Activated naive CD4-positive, alpha-beta T cell treated with anti-CD3 and anti-CD28 coated beads, Interleukin-2, amount 50 U/mL, for 24 hours (primary cell): ENCODE results near the gene LPAR1.

Experiments used
- H3K27ac Mint-ChIP-seq: one replicate; pipeline ENCODE4 v1.8.0; 2021; ENCODE audit warnings: mild to moderate bottlenecking, mixed read lengths
- H3K27me3 Mint-ChIP-seq: one replicate; pipeline ENCODE4 v1.8.0; 2021; ENCODE audit warnings: mixed read lengths
- H3K36me3 Mint-ChIP-seq: one replicate; pipeline ENCODE4 v1.8.0; 2021; ENCODE audit warnings: mixed read lengths
- H3K4me1 Mint-ChIP-seq: one replicate; pipeline ENCODE4 v1.8.0; 2021; ENCODE audit warnings: mixed read lengths
- H3K4me3 Mint-ChIP-seq: one replicate; pipeline ENCODE4 v1.8.0; 2021; ENCODE audit warnings: mild to moderate bottlenecking, mixed read lengths
- H3K9me3 Mint-ChIP-seq: one replicate; pipeline ENCODE4 v1.8.0; 2021; ENCODE audit warnings: mixed read lengths

The LPAR1 gene

GRCh38 chr9:110996436-110997220, 41.6 kb downstream of the LPAR1 start:
- peaks cover 6% of the 10 kb centered on the region for H3K27me3 Mint-ChIP-seq
- no peaks in the 10 kb centered on the region for H3K4me1 Mint-ChIP-seq
- H3K27ac Mint-ChIP-seq, result no peak overlapping the region
- peaks cover 6% of the 10 kb centered on the region for H3K9me3 Mint-ChIP-seq
- H3K4me3 Mint-ChIP-seq, result no peak overlapping the region
- no peaks in the 10 kb centered on the region for H3K36me3 Mint-ChIP-seq

GRCh38 chr9:110995420-110996340, 42.6 kb downstream of the LPAR1 start:
- H3K4me3 Mint-ChIP-seq, result no peak overlapping the region
- no peak overlapping the region for H3K27ac Mint-ChIP-seq
- peaks cover 4% of the 10 kb centered on the region for H3K27me3 Mint-ChIP-seq
- H3K9me3 Mint-ChIP-seq, result peaks cover 2% of the 10 kb centered on the region
- no peaks in the 10 kb centered on the region for H3K4me1 Mint-ChIP-seq
- H3K36me3 Mint-ChIP-seq, result no peaks in the 10 kb centered on the region

GRCh38 chr9:110994771-110995241, 43.5 kb downstream of the LPAR1 start:
- no peak overlapping the region for H3K4me3 Mint-ChIP-seq
- H3K4me1 Mint-ChIP-seq, result no peaks in the 10 kb centered on the region
- peaks cover 3% of the 10 kb centered on the region for H3K27me3 Mint-ChIP-seq
- H3K27ac Mint-ChIP-seq, result no peak overlapping the region
- no peaks in the 10 kb centered on the region for H3K36me3 Mint-ChIP-seq
- no peaks in the 10 kb centered on the region for H3K9me3 Mint-ChIP-seq

- H3K9me3 Mint-ChIP-seq, result no peaks in the 10 kb centered on the region
- no peaks in the 10 kb centered on the region for H3K4me1 Mint-ChIP-seq
- H3K36me3 Mint-ChIP-seq, result no peaks in the 10 kb centered on the region
- peaks cover 2% of the 10 kb centered on the region for H3K27me3 Mint-ChIP-seq
- no peak overlapping the region for H3K4me3 Mint-ChIP-seq
- no peak overlapping the region for H3K27ac Mint-ChIP-seq
These were observed 47.8 kb downstream of the LPAR1 start for GRCh38 chr9:110990481-110990880.

GRCh38 chr9:110986529-110986928, 51.7 kb downstream of the LPAR1 start:
- Mint-ChIP-seq H3K27ac (no peak overlapping the region), H3K4me3 (no peak overlapping the region), H3K4me1 (no peaks in the 10 kb centered on the region), H3K36me3 (no peaks in the 10 kb centered on the region), H3K27me3 (no peaks in the 10 kb centered on the region), H3K9me3 (no peaks in the 10 kb centered on the region)

- Mint-ChIP-seq H3K27ac (no peak overlapping the region), H3K4me3 (no peak overlapping the region), H3K36me3 (no peaks in the 10 kb centered on the region), H3K9me3 (no peaks in the 10 kb centered on the region), H3K27me3 (no peaks in the 10 kb centered on the region), H3K4me1 (no peaks in the 10 kb centered on the region)
These were observed 53.3 kb downstream of the LPAR1 start for GRCh38 chr9:110984890-110985437.

GRCh38 chr9:110980261-110980660, 58.0 kb downstream of the LPAR1 start:
- no peak overlapping the region for H3K27ac Mint-ChIP-seq
- no peak overlapping the region for H3K4me3 Mint-ChIP-seq
- H3K9me3 Mint-ChIP-seq, result no peaks in the 10 kb centered on the region
- peaks cover 2% of the 10 kb centered on the region for H3K27me3 Mint-ChIP-seq
- no peaks in the 10 kb centered on the region for H3K4me1 Mint-ChIP-seq
- H3K36me3 Mint-ChIP-seq, result no peaks in the 10 kb centered on the region

GRCh38 chr9:110979636-110980035, 58.6 kb downstream of the LPAR1 start:
- Mint-ChIP-seq H3K4me3 (no peak overlapping the region), H3K4me1 (no peaks in the 10 kb centered on the region), H3K9me3 (peaks cover 6% of the 10 kb centered on the region), H3K27ac (no peak overlapping the region), H3K27me3 (peaks cover 2% of the 10 kb centered on the region), H3K36me3 (no peaks in the 10 kb centered on the region)

GRCh38 chr9:110978516-110978915, 59.8 kb downstream of the LPAR1 start:
- no peaks in the 10 kb centered on the region for H3K4me1 Mint-ChIP-seq

GRCh38 chr9:110977259-110977709, 61.0 kb downstream of the LPAR1 start:
- Mint-ChIP-seq H3K27ac (no peak overlapping the region), H3K9me3 (peaks cover 7% of the 10 kb centered on the region), H3K4me3 (no peak overlapping the region), H3K4me1 (no peaks in the 10 kb centered on the region), H3K36me3 (no peaks in the 10 kb centered on the region), H3K27me3 (peaks cover 2% of the 10 kb centered on the region)

More at GRCh38 chr9:110978516-110978915, 59.8 kb downstream of the LPAR1 start:
- Mint-ChIP-seq H3K27ac (no peak overlapping the region), H3K27me3 (peaks cover 2% of the 10 kb centered on the region), H3K4me3 (no peak overlapping the region), H3K36me3 (no peaks in the 10 kb centered on the region), H3K9me3 (peaks cover 7% of the 10 kb centered on the region)

GRCh38 chr9:110975969-110976368, 62.3 kb downstream of the LPAR1 start:
- H3K27me3 Mint-ChIP-seq, result peaks cover 2% of the 10 kb centered on the region
- no peak overlapping the region for H3K4me3 Mint-ChIP-seq
- no peaks in the 10 kb centered on the region for H3K4me1 Mint-ChIP-seq
- peaks cover 7% of the 10 kb centered on the region for H3K9me3 Mint-ChIP-seq
- no peaks in the 10 kb centered on the region for H3K36me3 Mint-ChIP-seq
- H3K27ac Mint-ChIP-seq, result no peak overlapping the region

- Mint-ChIP-seq H3K36me3 (no peaks in the 10 kb centered on the region), H3K4me1 (no peaks in the 10 kb centered on the region), H3K9me3 (peaks cover 7% of the 10 kb centered on the region), H3K27me3 (peaks cover 2% of the 10 kb centered on the region), H3K4me3 (no peak overlapping the region), H3K27ac (no peak overlapping the region)
These were observed 63.0 kb downstream of the LPAR1 start for GRCh38 chr9:110975278-110975677.

- H3K27me3 Mint-ChIP-seq, result peaks cover 2% of the 10 kb centered on the region
- no peaks in the 10 kb centered on the region for H3K4me1 Mint-ChIP-seq
- no peak overlapping the region for H3K4me3 Mint-ChIP-seq
- H3K36me3 Mint-ChIP-seq, result no peaks in the 10 kb centered on the region
- no peak overlapping the region for H3K27ac Mint-ChIP-seq
- peaks cover 7% of the 10 kb centered on the region for H3K9me3 Mint-ChIP-seq
These were observed 66.6 kb downstream of the LPAR1 start for GRCh38 chr9:110971705-110972104.

- Mint-ChIP-seq H3K4me3 (no peak overlapping the region), H3K4me1 (no peaks in the 10 kb centered on the region), H3K27me3 (peaks cover 2% of the 10 kb centered on the region), H3K36me3 (no peaks in the 10 kb centered on the region), H3K9me3 (peaks cover 7% of the 10 kb centered on the region), H3K27ac (no peak overlapping the region)
These were observed 67.0 kb downstream of the LPAR1 start for GRCh38 chr9:110971234-110971633.

- H3K27ac Mint-ChIP-seq, result no peak overlapping the region
- no peak overlapping the region for H3K4me3 Mint-ChIP-seq
- no peaks in the 10 kb centered on the region for H3K36me3 Mint-ChIP-seq
- H3K27me3 Mint-ChIP-seq, result no peaks in the 10 kb centered on the region
- no peaks in the 10 kb centered on the region for H3K4me1 Mint-ChIP-seq
- H3K9me3 Mint-ChIP-seq, result peaks cover 4% of the 10 kb centered on the region
These were observed 68.3 kb downstream of the LPAR1 start for GRCh38 chr9:110969971-110970386.
